ENCODE data around the gene ELP6. TPM values are rescaled to one million over a fixed set of nuclear protein-coding genes. Genes with fewer than 3 reads are reported as not detected.
A peak's percentile ranks its signal among the peaks of the same experiment; 100 is the strongest.

The ELP6 gene
- total and polyA plus RNA-seq, 7 donors: 17.7 to 50.9 (median 21.2) TPM

- Histone ChIP-seq H3K4me1 (no peaks in the 10 kb centered on the region), H3K27ac (no peak overlapping the region), H3K36me3 (ENCODE audit: insufficient read depth in 1 of 2, low read depth in 1 of 2) (no peaks in the 10 kb centered on the region), H3K9me3 (no peaks in the 10 kb centered on the region), H3K27me3 (ENCODE audit: insufficient read depth in 3 of 3, low read length in 2 of 3) (no peaks in the 10 kb centered on the region), H3K4me3 (no peak overlapping the region)
- TF ChIP-seq, protein P1, sequence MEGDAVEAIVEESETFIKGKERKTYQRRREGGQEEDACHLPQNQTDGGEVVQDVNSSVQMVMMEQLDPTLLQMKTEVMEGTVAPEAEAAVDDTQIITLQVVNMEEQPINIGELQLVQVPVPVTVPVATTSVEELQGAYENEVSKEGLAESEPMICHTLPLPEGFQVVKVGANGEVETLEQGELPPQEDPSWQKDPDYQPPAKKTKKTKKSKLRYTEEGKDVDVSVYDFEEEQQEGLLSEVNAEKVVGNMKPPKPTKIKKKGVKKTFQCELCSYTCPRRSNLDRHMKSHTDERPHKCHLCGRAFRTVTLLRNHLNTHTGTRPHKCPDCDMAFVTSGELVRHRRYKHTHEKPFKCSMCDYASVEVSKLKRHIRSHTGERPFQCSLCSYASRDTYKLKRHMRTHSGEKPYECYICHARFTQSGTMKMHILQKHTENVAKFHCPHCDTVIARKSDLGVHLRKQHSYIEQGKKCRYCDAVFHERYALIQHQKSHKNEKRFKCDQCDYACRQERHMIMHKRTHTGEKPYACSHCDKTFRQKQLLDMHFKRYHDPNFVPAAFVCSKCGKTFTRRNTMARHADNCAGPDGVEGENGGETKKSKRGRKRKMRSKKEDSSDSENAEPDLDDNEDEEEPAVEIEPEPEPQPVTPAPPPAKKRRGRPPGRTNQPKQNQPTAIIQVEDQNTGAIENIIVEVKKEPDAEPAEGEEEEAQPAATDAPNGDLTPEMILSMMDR (IDR thresholded peaks at IDR 0.05): no peak
- DNase-seq (no peak), ATAC-seq (no peak)
- 84 to 88% (median 87%) methylated on average over 4 of the region's 4 CpGs for WGBS, 3 donors
- intact Hi-C loops (cut with DNase I): no loop called here
Measured at GRCh38 chr3:47525617-47526016, 12.1 kb upstream of the ELP6 start.

DNA sequence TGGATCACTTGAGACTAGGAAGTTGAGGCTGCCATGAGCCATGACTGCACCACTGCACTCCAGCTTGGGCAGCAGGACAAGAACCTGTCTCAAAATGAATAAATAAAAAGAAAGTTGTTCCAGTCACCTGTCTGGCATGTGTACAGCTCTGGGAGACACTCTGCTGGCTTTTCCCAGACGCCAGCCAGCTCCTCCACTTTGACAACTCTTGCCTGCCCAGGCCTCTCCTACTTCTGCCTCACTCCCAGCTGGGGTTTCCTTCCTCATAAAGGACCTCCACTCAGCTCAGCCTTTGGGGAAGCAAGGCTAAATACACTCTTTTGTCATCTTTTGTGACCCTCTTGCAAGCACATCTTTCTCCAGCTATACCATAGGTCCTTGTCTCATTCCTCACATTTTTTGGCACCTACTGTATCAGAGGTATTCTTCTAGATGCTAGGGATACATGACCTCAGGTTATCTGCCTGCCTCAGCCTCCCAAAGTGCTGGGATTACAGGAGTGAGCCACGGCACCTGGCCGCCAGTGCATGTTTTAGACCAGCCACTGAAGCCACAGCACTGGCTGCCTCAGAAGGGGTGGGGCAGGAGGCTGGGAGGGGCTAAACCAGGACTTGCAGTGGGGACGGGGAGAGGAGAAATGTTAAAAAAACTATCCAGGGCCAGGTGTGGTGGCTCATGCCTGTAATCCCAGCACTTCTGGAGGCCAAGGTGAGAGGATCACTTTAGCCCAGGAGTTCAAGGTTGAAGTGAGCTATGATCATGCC is 10.0 kb upstream of the ELP6 start:
- 48 to 78% (median 62%) methylated on average over 3 to 4 of the region's 4 CpGs for WGBS, 3 donors
- ATAC-seq (no peak), DNase-seq (no peak)
- H3K27me3 ChIP-seq (ENCODE audit: insufficient read depth in 3 of 3, low read length in 2 of 3): no peaks in the 10 kb centered on the region
- no peaks in the 10 kb centered on the region for H3K36me3 ChIP-seq (ENCODE audit: insufficient read depth in 1 of 2, low read depth in 1 of 2)
- H3K9me3 ChIP-seq: no peaks in the 10 kb centered on the region
- no peak overlapping the region for H3K4me3 ChIP-seq
- H3K4me1 ChIP-seq: no peaks in the 10 kb centered on the region
- intact Hi-C loops (cut with DNase I): loop anchor here in 1 of 2 donors (2.0 kb wide), 1 partner anchor 265 kb away; no protein-coding TSS in a partner anchor
- TF ChIP-seq, protein P1 (IDR thresholded peaks at IDR 0.05): no peak
- no peak overlapping the region for H3K27ac ChIP-seq

GRCh38 chr3:47522082-47522987 is 8.8 kb upstream of the ELP6 start:
- Histone ChIP-seq H3K27ac (no peak overlapping the region), H3K4me1 (no peaks in the 10 kb centered on the region), H3K9me3 (no peaks in the 10 kb centered on the region), H3K36me3 (ENCODE audit: insufficient read depth in 1 of 2, low read depth in 1 of 2) (no peaks in the 10 kb centered on the region), H3K4me3 (no peak overlapping the region), H3K27me3 (ENCODE audit: insufficient read depth in 3 of 3, low read length in 2 of 3) (no peaks in the 10 kb centered on the region)
- peak; percentile 72 to 89 for DNase-seq
- peak; percentile 97 to 100 (median 99) for ATAC-seq
- intact Hi-C loops (cut with DNase I): loop anchor here (1.0 to 2.0 kb wide), 2 partner anchors 266 to 267 kb away; no protein-coding TSS in a partner anchor
- TF ChIP-seq, protein P1 (IDR thresholded peaks at IDR 0.05): peak; percentile 91
- WGBS, 3 donors: 34 to 39% (median 36%) methylated on average over 15 of the region's 15 CpGs

DNA sequence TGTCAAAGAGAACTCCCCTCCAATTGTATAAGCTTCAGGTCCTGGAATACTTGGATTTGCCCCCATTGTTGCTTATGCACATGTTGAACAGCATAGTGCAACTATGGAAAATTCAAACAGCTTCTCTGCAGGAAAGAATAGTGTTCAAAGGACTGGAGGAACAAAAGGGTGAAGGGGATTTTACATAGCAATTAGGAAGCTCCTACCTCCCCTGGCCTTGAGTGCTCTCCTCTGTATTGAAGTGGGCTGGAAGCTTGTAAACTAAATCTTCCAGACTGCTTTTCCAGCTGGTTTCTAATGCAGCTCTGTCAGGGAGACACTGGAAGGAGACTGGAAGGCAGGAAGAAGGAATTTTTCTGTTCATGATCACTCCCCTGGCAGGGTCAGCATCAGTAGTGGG is 7.2 kb upstream of the ELP6 start:
- no peaks in the 10 kb centered on the region for H3K4me1 ChIP-seq
- no peak overlapping the region for H3K4me3 ChIP-seq
- intact Hi-C loops (cut with DNase I): no loop called here
- H3K27me3 ChIP-seq (ENCODE audit: insufficient read depth in 3 of 3, low read length in 2 of 3): no peaks in the 10 kb centered on the region
- TF ChIP-seq, protein P1 (IDR thresholded peaks at IDR 0.05): no peak
- no peaks in the 10 kb centered on the region for H3K9me3 ChIP-seq
- ATAC-seq (no peak), DNase-seq (no peak)
- no peak overlapping the region for H3K27ac ChIP-seq
- H3K36me3 ChIP-seq (ENCODE audit: insufficient read depth in 1 of 2, low read depth in 1 of 2): no peaks in the 10 kb centered on the region
